Ecto neural progenitor cell (in vitro differentiated cells): ENCODE measurements around the gene SEMA3C.

Experiments used
- DNase-seq: peaks from one replicate; pipeline ENCODE4 v3.0.0-alpha.2; 2018; ENCODE audit warnings: low spot score

SEMA3C gene

GRCh38 chr7:80734011-80734410 is 184.8 kb downstream of the SEMA3C start:
- no peak for DNase-seq

DNA sequence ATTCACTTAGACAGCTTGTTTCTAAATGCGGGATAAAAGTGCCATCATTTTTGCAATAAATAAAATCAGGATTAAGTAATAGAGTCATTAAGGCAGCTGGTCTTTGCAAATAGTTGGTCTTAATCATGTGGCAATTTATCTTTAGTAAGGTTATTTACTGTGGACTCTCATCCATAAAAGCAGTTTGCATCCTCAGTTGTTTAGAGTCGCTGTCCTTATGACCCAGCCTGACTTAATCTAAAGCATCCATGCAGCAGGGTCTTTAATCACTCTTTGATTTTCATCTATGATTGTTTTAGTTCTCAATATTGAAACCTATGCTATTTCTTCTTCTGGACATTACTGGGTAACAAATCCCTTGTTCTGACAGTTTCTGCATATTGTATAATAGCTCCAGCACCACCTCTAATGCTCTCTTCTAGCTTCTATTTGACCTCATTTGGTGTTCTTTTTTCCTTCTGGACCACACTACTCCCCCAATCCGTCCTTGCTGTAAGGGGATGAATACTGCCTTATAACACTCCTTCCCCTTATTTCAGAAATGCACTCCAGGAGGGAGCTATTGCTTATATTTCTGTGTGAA is 185.4 kb downstream of the SEMA3C start:
- DNase-seq = no peak

- no peak for DNase-seq
Measured at GRCh38 chr7:80732630-80733029, 186.2 kb downstream of the SEMA3C start.

- DNase-seq = no peak
Measured at GRCh38 chr7:80731281-80731680, 187.6 kb downstream of the SEMA3C start.

- no peak for DNase-seq
Measured at GRCh38 chr7:80729591-80730320, 189.1 kb downstream of the SEMA3C start.

- no peak for DNase-seq
Measured at GRCh38 chr7:80726666-80727065, 192.2 kb downstream of the SEMA3C start.

DNA sequence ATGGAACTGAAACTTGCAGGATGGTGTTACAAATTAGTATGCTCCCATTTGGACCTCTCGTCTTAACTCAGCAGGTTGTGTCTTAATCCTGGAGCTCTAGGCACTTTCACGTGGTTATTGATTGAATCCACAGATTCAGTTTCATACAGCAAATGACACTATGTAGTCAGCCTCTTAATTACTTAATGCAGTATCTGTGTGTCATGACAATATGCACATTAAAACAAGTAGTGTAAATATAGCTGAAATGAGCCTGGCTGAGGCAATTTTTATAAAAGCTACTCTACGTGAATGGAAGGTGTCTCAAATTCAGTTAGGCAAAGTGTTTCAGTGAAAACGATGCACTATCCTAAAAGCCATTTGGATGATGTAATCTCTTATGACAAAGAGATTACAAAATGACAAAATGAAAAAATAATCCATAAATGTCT is 193.7 kb downstream of the SEMA3C start:
- DNase-seq = no peak

- DNase-seq = no peak
Measured at GRCh38 chr7:80724249-80724871, 194.5 kb downstream of the SEMA3C start.

DNA sequence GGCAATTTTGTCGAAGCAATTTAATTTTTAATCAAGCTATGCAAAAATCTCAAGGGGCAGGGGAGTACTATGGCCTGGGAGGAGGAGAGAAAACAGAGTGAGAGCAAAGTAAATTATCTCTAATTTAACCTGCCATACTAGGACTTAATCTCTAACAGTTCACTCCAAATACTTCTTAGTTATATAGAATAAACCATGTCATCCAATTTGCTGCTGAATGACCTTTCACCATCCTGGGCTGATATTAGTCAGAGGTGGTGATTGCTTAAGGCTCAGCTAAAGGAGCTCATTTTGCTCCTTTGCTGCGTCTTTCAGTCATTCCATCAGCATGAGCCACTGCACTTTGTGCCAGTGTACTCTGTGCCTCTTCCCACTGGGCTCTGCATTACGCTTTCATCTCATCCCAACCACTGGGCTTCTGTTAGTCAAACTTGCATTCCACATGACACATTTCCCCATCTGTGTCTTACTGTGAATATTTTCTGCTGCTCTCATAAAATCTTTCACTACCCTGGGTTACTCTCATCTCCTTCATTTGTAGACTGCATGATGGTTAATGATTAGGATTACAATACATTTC is 196.1 kb downstream of the SEMA3C start:
- DNase-seq = no peak

- no peak for DNase-seq
Measured at GRCh38 chr7:80721883-80722615, 196.8 kb downstream of the SEMA3C start.

DNA sequence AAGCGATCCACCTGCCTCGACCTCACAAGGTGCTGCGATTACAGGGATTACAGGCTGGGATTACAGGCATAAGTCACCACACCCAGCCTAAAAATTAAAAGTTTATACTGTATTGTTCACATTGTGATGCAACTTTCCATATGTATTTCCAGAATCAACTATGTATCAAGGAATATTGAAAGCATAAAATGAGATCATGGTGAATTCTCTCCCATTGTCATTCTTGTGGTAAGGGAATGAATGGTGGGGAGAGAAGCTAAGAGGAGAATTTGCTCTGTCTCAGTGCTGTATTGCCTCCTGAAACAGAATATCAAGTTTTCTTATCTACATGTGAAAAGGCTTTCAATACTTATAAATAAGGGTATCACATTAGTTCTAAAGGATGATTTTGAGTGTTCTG is 198.7 kb downstream of the SEMA3C start:
- DNase-seq = no peak

DNA sequence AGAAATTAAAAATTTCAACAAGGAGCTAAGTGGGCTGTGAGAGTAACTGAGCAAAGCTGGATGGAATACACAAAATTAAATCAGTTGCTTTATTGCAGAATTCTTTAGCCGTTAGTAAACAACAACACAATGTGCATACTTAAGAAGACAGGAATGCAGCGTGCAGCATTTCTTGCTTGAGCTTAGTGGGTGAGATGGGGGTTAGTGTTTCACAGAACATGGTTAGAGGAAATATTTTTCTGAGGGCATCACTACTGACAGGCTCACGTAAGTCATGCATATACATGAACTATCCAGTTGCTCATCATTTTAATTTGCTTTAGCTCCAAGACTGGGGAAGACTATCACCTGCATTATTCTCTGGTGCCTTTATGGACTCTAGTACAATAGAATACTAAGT is 199.6 kb downstream of the SEMA3C start:
- DNase-seq = no peak

DNA sequence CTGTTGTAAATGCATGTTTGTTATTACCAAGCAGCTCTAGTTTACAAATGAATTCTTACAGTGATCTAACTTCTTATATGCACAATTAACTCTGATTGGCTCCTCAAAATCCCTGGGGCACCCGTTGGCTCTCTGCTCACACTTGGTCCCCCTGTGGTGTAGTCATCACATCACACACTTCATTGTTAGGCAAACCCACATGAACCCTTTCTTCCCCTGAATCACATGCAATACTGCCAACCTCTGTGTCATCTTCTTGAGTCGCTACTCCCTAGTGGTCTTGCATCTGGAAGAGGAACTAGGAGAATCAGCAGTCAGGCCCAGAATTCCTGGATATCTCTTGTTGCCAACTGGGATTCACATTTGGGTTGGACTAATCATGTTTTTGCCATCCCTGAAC is 207.3 kb downstream of the SEMA3C start:
- DNase-seq = no peak

GRCh38 chr7:80708123-80708522 is 210.7 kb downstream of the SEMA3C start:
- DNase-seq = no peak

- no peak for DNase-seq
Measured at GRCh38 chr7:80707318-80707717, 211.5 kb downstream of the SEMA3C start.

GRCh38 chr7:80705130-80705781 is 213.6 kb downstream of the SEMA3C start:
- DNase-seq = no peak

DNA sequence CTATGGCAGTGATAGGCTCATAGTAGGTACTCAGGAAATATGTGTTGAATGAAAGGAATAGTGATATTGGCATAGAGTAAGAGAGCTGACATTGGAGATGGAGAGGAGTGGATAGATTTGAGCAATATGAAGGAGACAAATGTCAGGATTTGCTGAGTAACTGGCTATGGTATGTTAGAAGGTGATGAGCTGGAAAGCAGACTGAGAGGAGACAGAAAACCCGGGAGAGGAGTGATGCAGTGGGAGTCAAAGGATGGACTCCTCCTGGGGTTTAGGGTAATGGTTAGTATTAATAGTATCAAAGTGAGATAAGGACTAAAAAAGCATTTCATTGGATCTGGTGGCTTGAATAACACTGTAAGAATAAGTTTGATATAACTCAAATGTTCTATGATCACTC is 215.6 kb downstream of the SEMA3C start:
- no peak for DNase-seq

- DNase-seq = no peak
Measured at GRCh38 chr7:80699721-80700256, 219.1 kb downstream of the SEMA3C start.

- no peak for DNase-seq
Measured at GRCh38 chr7:80699045-80699638, 219.7 kb downstream of the SEMA3C start.
